ENCODE measurements around the gene ZFP64.

ZFP64 gene

GRCh38 chr20:52213995-52214394, 22.4 kb upstream of the ZFP64 start:
- H3K4me3 ChIP-seq (ENCODE audit: low read depth, low read length) = no peak overlapping the region
- TF ChIP-seq CTCF (IDR thresholded peaks at IDR 0.05; ENCODE audit: borderline replicate concordance, insufficient read depth, low read depth, low read length) = no peak

GRCh38 chr20:52212943-52213342, 21.4 kb upstream of the ZFP64 start:
- H3K4me3 ChIP-seq (ENCODE audit: low read depth, low read length) = no peak overlapping the region
- no peak for TF ChIP-seq CTCF (IDR thresholded peaks at IDR 0.05; ENCODE audit: borderline replicate concordance, insufficient read depth, low read depth, low read length)

GRCh38 chr20:52210037-52210990, 18.7 kb upstream of the ZFP64 start:
- TF ChIP-seq CTCF (IDR thresholded peaks at IDR 0.05; ENCODE audit: borderline replicate concordance, insufficient read depth, low read depth, low read length) = no peak
- H3K4me3 ChIP-seq (ENCODE audit: low read depth, low read length) = no peak overlapping the region

DNA sequence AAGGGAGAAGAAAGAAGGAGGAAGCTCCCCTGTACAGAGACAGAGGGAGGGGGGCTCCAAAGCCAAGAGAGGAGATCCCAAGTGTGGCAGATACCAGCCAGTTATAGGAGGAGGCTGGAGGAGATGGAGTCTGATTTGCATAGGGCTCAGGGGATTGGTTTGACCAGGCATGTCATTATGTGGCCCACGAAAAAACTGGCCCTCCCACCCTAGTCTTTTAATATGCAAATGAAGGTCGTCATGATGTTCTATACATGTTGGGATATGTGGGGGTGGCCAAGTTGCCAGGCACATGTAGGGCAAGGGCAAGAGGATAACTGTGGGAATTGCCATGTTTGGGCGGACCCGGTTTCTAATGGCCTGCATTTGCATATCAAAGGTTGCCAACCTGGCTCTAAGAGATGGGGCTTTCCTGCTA, 17.6 kb upstream of the ZFP64 start:
- no peak for TF ChIP-seq CTCF (IDR thresholded peaks at IDR 0.05; ENCODE audit: borderline replicate concordance, insufficient read depth, low read depth, low read length)
- no peak overlapping the region for H3K4me3 ChIP-seq (ENCODE audit: low read depth, low read length)

- no peak for TF ChIP-seq CTCF (IDR thresholded peaks at IDR 0.05; ENCODE audit: borderline replicate concordance, insufficient read depth, low read depth, low read length)
- no peak overlapping the region for H3K4me3 ChIP-seq (ENCODE audit: low read depth, low read length)
Measured at GRCh38 chr20:52207020-52207810, 15.6 kb upstream of the ZFP64 start.

GRCh38 chr20:52204136-52204535, 12.6 kb upstream of the ZFP64 start:
- TF ChIP-seq CTCF (IDR thresholded peaks at IDR 0.05; ENCODE audit: borderline replicate concordance, insufficient read depth, low read depth, low read length) = no peak
- no peak overlapping the region for H3K4me3 ChIP-seq (ENCODE audit: low read depth, low read length)

Data from GM12875 (cell line).